Measurements from ENCODE around the gene RGL2.

The RGL2 gene

GRCh38 chr6:33317419-33317668 lies 18.6 kb upstream of the RGL2 start:
- peak in 11 of 58 donors; percentile 47 to 85 (median 75) for DNase-seq

- no peak for DNase-seq
These were observed 18.1 kb upstream of the RGL2 start for GRCh38 chr6:33316603-33317418.

- no peak for DNase-seq
These were observed 17.3 kb upstream of the RGL2 start for GRCh38 chr6:33315793-33316602.

GRCh38 chr6:33314943-33315792 lies 16.4 kb upstream of the RGL2 start:
- no peak for DNase-seq

GRCh38 chr6:33314515-33314942 lies 15.8 kb upstream of the RGL2 start:
- DNase-seq, result peak in 34 of 58 donors; percentile 5 to 65 (median 34)

- peak in 55 of 58 donors; percentile 9 to 74 (median 51) for DNase-seq
These were observed 15.2 kb upstream of the RGL2 start, which contains the start of gene TAPBP for GRCh38 chr6:33313709-33314514. Gene TAPBP (minus strand): TSS chr6:33314078. CDS start chr6:33314041, 37 bp downstream.

GRCh38 chr6:33313105-33313708 lies 14.5 kb upstream of the RGL2 start:
- peak in 36 of 58 donors; percentile 10 to 70 (median 43) for DNase-seq

GRCh38 chr6:33312361-33313104 lies 13.8 kb upstream of the RGL2 start:
- peak in 49 of 58 donors; percentile 8 to 75 (median 49) for DNase-seq

GRCh38 chr6:33306356-33306755 lies 7.6 kb upstream of the RGL2 start:
- DNase-seq, result no peak

GRCh38 chr6:33305052-33305451 lies 6.3 kb upstream of the RGL2 start:
- no peak for DNase-seq

- DNase-seq, result no peak
These were observed 5.5 kb upstream of the RGL2 start for GRCh38 chr6:33304216-33304615.

- DNase-seq, result no peak
These were observed 3.1 kb upstream of the RGL2 start for GRCh38 chr6:33301877-33302276.

GRCh38 chr6:33299237-33299944 lies 649 bp upstream of the RGL2 start:
- DNase-seq, result peak; percentile 45 to 94 (median 85)

GRCh38 chr6:33297956-33298772 lies 578 bp downstream of the RGL2 start:
- peak in 36 of 58 donors; percentile 6 to 73 (median 40) for DNase-seq

- peak in 6 of 58 donors; percentile 11 to 53 (median 26) for DNase-seq
These were observed 1.3 kb downstream of the RGL2 start for GRCh38 chr6:33297406-33297955.

GRCh38 chr6:33296797-33297405 lies 1.8 kb downstream of the RGL2 start:
- no peak for DNase-seq
